Fibroblast of skin of left quadriceps (primary cell): ENCODE measurements around the gene NOL11.
"Not testable (repeated sequence)": the region's sequence is repeated elsewhere in the genome, so short reads cannot be mapped to it uniquely, and the experiment has no call there.

Experiments used
- DNase-seq, 2 experiments: peaks; one replicate each; pipeline ENCODE4 v3.0.0-alpha.2; 2013; ENCODE audit warnings: low read depth in 2 of 2

NOL11 gene

GRCh38 chr17:67754001-67754400, 36.3 kb downstream of the NOL11 start:
- no peak for DNase-seq

GRCh38 chr17:67754686-67755085, 37.0 kb downstream of the NOL11 start:
- DNase-seq = not testable (repeated sequence)

GRCh38 chr17:67756766-67757165, 39.0 kb downstream of the NOL11 start:
- not testable (repeated sequence) for DNase-seq

- DNase-seq = peak; percentile 9 to 18
Observed at GRCh38 chr17:67759355-67760171, 41.8 kb downstream of the NOL11 start.

GRCh38 chr17:67765623-67766022, 47.9 kb downstream of the NOL11 start:
- DNase-seq = no peak

- DNase-seq = no peak
Observed at GRCh38 chr17:67769231-67769630, 51.5 kb downstream of the NOL11 start.

- no peak for DNase-seq
Observed at GRCh38 chr17:67770539-67770938, 52.8 kb downstream of the NOL11 start.

GRCh38 chr17:67772679-67773078, 54.9 kb downstream of the NOL11 start:
- DNase-seq = no peak

- DNase-seq = no peak
Observed at GRCh38 chr17:67773246-67773645, 55.5 kb downstream of the NOL11 start.

- DNase-seq = no peak
Observed at GRCh38 chr17:67779098-67779672, 61.4 kb downstream of the NOL11 start.

- no peak for DNase-seq
Observed at GRCh38 chr17:67784364-67785121, 66.8 kb downstream of the NOL11 start.

- DNase-seq = no peak
Observed at GRCh38 chr17:67785122-67785477, 67.4 kb downstream of the NOL11 start.

- no peak for DNase-seq
Observed at GRCh38 chr17:67785504-67785903, 67.8 kb downstream of the NOL11 start.
